Neural progenitor cell (in vitro differentiated cells): ENCODE measurements around the gene TFPT. TPM values are rescaled to one million over a fixed set of nuclear protein-coding genes. Genes with fewer than 3 reads are reported as not detected.
A peak's percentile ranks its signal among the peaks of the same experiment; 100 is the strongest.

Experiments
- DNase-seq: peaks from one replicate; pipeline ENCODE4 v3.0.0-alpha.2; 2016; ENCODE audit warnings: low spot score
- H2AFZ ChIP-seq: fragments of 200-600 bp; sonication (generic); replicated peaks from 2 replicates; pipeline ENCODE4 v1.6.1; 2016; ENCODE audit warnings: antibody characterized with exemption
- H3F3A ChIP-seq: fragments of 200-600 bp; sonication (generic); 2 replicates; pipeline ENCODE4 v1.6.1; 2016; ENCODE audit warnings: antibody characterized with exemption, low read depth
- H3K27ac ChIP-seq: fragments of 200-600 bp; sonication (generic); 2 replicates; pipeline ENCODE4 v1.5.1; 2016; ENCODE audit warnings: mild to moderate bottlenecking
- H3K27me3 ChIP-seq: fragments of 200-600 bp; sonication (generic); 2 replicates; pipeline ENCODE4 v1.6.1; 2016; ENCODE audit warnings: mild to moderate bottlenecking, moderate library complexity
- H3K36me3 ChIP-seq: fragments of 200-600 bp; sonication (generic); 2 replicates; pipeline ENCODE4 v1.5.1; 2016
- H3K4me1 ChIP-seq: fragments of 200-600 bp; sonication (generic); 2 replicates; pipeline ENCODE4 v1.6.1; 2016; ENCODE audit warnings: mixed run types
- H3K4me2 ChIP-seq: fragments of 200-600 bp; sonication (generic); 2 replicates; pipeline ENCODE4 v1.6.1; 2016
- H3K4me3 ChIP-seq: fragments of 200-600 bp; sonication (generic); 2 replicates; pipeline ENCODE4 v1.5.1; 2016
- H3K79me2 ChIP-seq: fragments of 200-600 bp; sonication (generic); 2 replicates; pipeline ENCODE4 v1.6.1; 2016; ENCODE audit warnings: low read depth
- H3K9ac ChIP-seq: fragments of 200-600 bp; sonication (generic); 2 replicates; pipeline ENCODE4 v1.6.1; 2016
- H3K9me3 ChIP-seq: fragments of 200-600 bp; sonication (generic); 2 replicates; pipeline ENCODE4 v1.5.1; 2016; ENCODE audit warnings: low read depth
- H4K20me1 ChIP-seq: fragments of 200-600 bp; sonication (generic); 2 replicates; pipeline ENCODE4 v1.6.1; 2016; ENCODE audit warnings: low read depth
- H3K27ac Mint-ChIP-seq: 3 replicates; pipeline ENCODE4 v1.8.0; 2021; ENCODE audit warnings: mixed read lengths
- H3K27me3 Mint-ChIP-seq: 2 replicates; pipeline ENCODE4 v1.8.0; 2022; ENCODE audit warnings: low read depth, mild to moderate bottlenecking, inconsistent platforms, moderate library complexity, mixed read lengths; ENCODE audit not compliant: insufficient read depth
- H3K36me3 Mint-ChIP-seq: 3 replicates; pipeline ENCODE4 v1.8.0; 2021; ENCODE audit warnings: mixed read lengths
- H3K4me1 Mint-ChIP-seq: 3 replicates; pipeline ENCODE4 v1.8.0; 2021; ENCODE audit warnings: mixed read lengths
- H3K4me3 Mint-ChIP-seq: 3 replicates; pipeline ENCODE4 v1.8.0; 2021; ENCODE audit warnings: mild to moderate bottlenecking, moderate library complexity, mixed read lengths
- H3K9me3 Mint-ChIP-seq: 3 replicates; pipeline ENCODE4 v1.8.0; 2020; ENCODE audit warnings: mixed read lengths
- EZH2 ChIP-seq: fragments of 200-600 bp; sonication (generic); IDR thresholded peaks from 2 replicates; pipeline ENCODE4 v1.6.1; 2017; ENCODE audit warnings: antibody characterized with exemption, mild to moderate bottlenecking, moderate library complexity
- EZH2phosphoT487 ChIP-seq: fragments of 200-600 bp; sonication (generic); IDR thresholded peaks from 2 replicates; pipeline ENCODE4 v1.6.1; 2017; ENCODE audit warnings: antibody characterized with exemption
- total RNA-seq: library from RNA; depleted of rRNA; stranded (reverse); fragments of >200 nt; gene quantifications from 2 replicates; pipeline ENCODE4 v1.2.3, GENCODE V29; 2015; ENCODE audit warnings: low replicate concordance
- TF ChIP-seq, protein P1 (sequence below): fragments of 200-600 bp; sonication (generic); IDR thresholded peaks from 2 replicates; pipeline ENCODE4 v1.5.1; 2017; ENCODE audit warnings: antibody characterized with exemption, mild to moderate bottlenecking

TFPT gene
- total RNA-seq, 1 donor from 2014 or later: 9.4 TPM

DNA sequence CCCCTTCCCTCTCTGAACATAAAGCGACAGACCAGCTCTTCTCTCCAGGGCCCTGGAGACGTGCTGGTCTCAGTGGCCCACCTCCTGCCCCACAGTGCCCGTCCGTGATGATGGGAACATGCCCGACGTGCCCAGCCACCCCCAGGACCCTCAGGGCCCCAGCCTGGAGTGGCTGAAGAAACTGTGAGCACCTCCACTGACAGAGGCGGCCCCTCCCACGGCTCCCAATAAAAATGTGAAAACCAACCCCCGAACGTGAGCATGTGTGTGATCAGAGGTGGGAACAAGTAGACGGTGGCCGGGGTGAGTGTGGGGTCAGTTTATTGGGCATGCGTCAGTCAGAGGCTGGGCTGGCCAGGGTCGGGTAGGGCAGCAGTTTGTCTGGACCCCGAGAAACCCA lies 8.7 kb downstream of the TFPT start:
- Histone ChIP-seq H3K9me3 (no peaks in the 10 kb centered on the region), H3K4me3 (no peak overlapping the region), H3K36me3 (no peaks in the 10 kb centered on the region), H3K27ac (no peak overlapping the region), H3K9ac (no peak overlapping the region), H3K4me2 (no peak overlapping the region), H3F3A (peaks cover 3% of the 10 kb centered on the region), H3K27me3 (no peaks in the 10 kb centered on the region), H4K20me1 (no peaks in the 10 kb centered on the region), H2AFZ (no peak overlapping the region), H3K4me1 (no peaks in the 10 kb centered on the region), H3K79me2 (peaks cover 23% of the 10 kb centered on the region)
- Mint-ChIP-seq H3K27ac (no peak overlapping the region), H3K4me3 (no peak overlapping the region), H3K36me3 (peaks cover 17% of the 10 kb centered on the region), H3K4me1 (peaks cover 12% of the 10 kb centered on the region), H3K27me3 (peaks cover 4% of the 10 kb centered on the region), H3K9me3 (no peaks in the 10 kb centered on the region)
- TF ChIP-seq, protein P1, sequence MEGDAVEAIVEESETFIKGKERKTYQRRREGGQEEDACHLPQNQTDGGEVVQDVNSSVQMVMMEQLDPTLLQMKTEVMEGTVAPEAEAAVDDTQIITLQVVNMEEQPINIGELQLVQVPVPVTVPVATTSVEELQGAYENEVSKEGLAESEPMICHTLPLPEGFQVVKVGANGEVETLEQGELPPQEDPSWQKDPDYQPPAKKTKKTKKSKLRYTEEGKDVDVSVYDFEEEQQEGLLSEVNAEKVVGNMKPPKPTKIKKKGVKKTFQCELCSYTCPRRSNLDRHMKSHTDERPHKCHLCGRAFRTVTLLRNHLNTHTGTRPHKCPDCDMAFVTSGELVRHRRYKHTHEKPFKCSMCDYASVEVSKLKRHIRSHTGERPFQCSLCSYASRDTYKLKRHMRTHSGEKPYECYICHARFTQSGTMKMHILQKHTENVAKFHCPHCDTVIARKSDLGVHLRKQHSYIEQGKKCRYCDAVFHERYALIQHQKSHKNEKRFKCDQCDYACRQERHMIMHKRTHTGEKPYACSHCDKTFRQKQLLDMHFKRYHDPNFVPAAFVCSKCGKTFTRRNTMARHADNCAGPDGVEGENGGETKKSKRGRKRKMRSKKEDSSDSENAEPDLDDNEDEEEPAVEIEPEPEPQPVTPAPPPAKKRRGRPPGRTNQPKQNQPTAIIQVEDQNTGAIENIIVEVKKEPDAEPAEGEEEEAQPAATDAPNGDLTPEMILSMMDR: no peak
- no peak for TF ChIP-seq EZH2phosphoT487
- DNase-seq: no peak

DNA sequence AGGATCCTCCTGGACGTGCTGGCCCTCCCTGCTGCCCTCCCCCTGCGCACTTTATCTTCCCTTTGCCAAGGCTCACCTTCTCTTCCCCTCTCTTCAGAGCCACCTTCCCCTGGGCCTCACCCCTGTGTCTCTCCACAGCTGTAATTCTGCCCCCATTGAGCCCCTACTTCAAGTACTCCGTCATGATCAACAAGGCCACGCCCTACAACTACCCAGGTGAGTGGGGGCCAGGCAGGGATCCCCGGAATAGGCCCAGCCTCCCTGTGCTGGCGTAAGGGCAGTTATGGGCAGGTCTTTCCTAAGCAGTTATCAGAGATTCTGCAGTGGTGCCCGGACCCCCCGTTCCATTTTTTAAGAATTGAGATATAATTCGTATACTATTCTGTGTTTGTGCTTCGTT lies 9.7 kb downstream of the TFPT start:
- H3K27ac Mint-ChIP-seq: no peak overlapping the region
- H3K4me1 Mint-ChIP-seq: peaks cover 12% of the 10 kb centered on the region
- peaks cover 7% of the 10 kb centered on the region for H3F3A ChIP-seq
- no peaks in the 10 kb centered on the region for H3K36me3 ChIP-seq
- no peaks in the 10 kb centered on the region for H3K9me3 ChIP-seq
- TF ChIP-seq, protein P1: no peak
- H4K20me1 ChIP-seq: no peaks in the 10 kb centered on the region
- no peaks in the 10 kb centered on the region for H3K27me3 ChIP-seq
- no peak overlapping the region for H3K4me3 Mint-ChIP-seq
- H3K27me3 Mint-ChIP-seq: peaks cover 9% of the 10 kb centered on the region
- H3K4me1 ChIP-seq: no peaks in the 10 kb centered on the region
- no peak overlapping the region for H2AFZ ChIP-seq
- no peak overlapping the region for H3K27ac ChIP-seq
- no peak overlapping the region for H3K4me2 ChIP-seq
- no peak overlapping the region for H3K9ac ChIP-seq
- peaks cover 23% of the 10 kb centered on the region for H3K79me2 ChIP-seq
- no peaks in the 10 kb centered on the region for H3K9me3 Mint-ChIP-seq
- DNase-seq: no peak
- no peak overlapping the region for H3K4me3 ChIP-seq
- peaks cover 15% of the 10 kb centered on the region for H3K36me3 Mint-ChIP-seq

DNA sequence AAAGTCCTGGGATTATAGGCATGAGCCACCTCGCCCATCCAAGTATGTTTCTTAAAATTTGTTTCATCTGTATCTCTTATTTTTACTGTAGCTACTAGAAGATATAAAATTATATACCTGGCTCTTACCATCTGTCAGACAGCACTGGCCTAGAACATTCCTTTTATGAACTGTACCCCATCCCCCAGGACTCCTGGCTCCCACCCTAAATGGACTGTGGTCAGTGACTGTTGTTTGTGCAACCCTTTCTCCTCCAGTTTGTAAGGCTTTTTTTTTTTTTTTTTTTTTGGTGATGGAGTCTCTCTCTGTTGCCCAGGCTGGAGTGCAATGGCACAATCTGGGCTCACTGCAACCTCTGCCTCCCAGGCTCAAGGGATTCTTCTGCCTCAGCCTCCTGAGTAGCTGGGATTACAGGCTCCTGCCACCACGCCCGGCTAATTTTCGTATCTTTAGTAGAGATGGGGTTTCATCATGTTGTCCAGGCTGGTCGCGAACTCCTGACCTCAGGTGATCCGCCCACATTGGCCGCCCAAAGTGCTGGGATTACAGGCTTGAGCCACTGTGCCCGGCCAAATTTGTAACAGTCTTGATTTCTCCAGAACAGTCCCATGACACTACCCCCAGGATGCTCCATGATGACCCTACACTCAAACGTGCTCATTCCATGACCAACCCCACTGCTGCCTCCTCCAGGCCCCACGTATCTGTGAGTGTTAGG lies 10.3 kb downstream of the TFPT start:
- no peaks in the 10 kb centered on the region for H3K9me3 Mint-ChIP-seq
- Histone ChIP-seq H3F3A (peaks cover 7% of the 10 kb centered on the region), H3K9me3 (no peaks in the 10 kb centered on the region), H3K9ac (no peak overlapping the region), H4K20me1 (no peaks in the 10 kb centered on the region), H2AFZ (no peak overlapping the region), H3K4me3 (no peak overlapping the region), H3K4me1 (no peaks in the 10 kb centered on the region), H3K27me3 (no peaks in the 10 kb centered on the region), H3K36me3 (no peaks in the 10 kb centered on the region), H3K4me2 (no peak overlapping the region), H3K79me2 (peaks cover 23% of the 10 kb centered on the region), H3K27ac (no peak overlapping the region)
- H3K36me3 Mint-ChIP-seq: peaks cover 12% of the 10 kb centered on the region
- no peak overlapping the region for H3K27ac Mint-ChIP-seq
- H3K4me1 Mint-ChIP-seq: peaks cover 12% of the 10 kb centered on the region
- H3K4me3 Mint-ChIP-seq: peak overlapping the region; percentile 98
- no peak for TF ChIP-seq EZH2
- TF ChIP-seq, protein P1: no peak
- peaks cover 12% of the 10 kb centered on the region for H3K27me3 Mint-ChIP-seq
- no peak for DNase-seq
